Upper lobe of left lung (tissue), 4 donors: ENCODE data around the gene PSMA6.
A peak's percentile ranks its signal among the peaks of the same experiment; 100 is the strongest.

Source experiments
- CTCF ChIP-seq, 6 experiments: fragments of 450-650 bp in 4 of 6; fragments of 200-600 bp in 2 of 6; sonication (generic) in 2 of 6; IDR thresholded peaks; one replicate each; pipeline ENCODE4 v1.5.1; 2016 to 2019; ENCODE audit warnings: antibody characterized with exemption in 6 of 6
- EP300 ChIP-seq, 4 donors: sonication (generic); formaldehyde crosslinking; IDR thresholded peaks; one replicate each; pipeline ENCODE4 v1.5.1; 2017; ENCODE audit warnings: antibody characterized with exemption in 4 of 4, control low read depth in 2 of 4
- POLR2A ChIP-seq, 4 donors: fragments of 450-650 bp; IDR thresholded peaks; one replicate each; pipeline ENCODE4 v1.5.1; 2016 to 2017; ENCODE audit warnings: antibody characterized with exemption in 4 of 4, mild to moderate bottlenecking in 2 of 4
- POLR2AphosphoS5 ChIP-seq, 2 donors: sonication (generic); formaldehyde crosslinking; IDR thresholded peaks; one replicate each; pipeline ENCODE4 v1.5.1; 2017; ENCODE audit warnings: antibody characterized with exemption in 2 of 2

- no peak for TF ChIP-seq CTCF (IDR thresholded peaks at IDR 0.05)
- TF ChIP-seq POLR2AphosphoS5 (IDR thresholded peaks at IDR 0.05), result no peak
- no peak for TF ChIP-seq EP300 (IDR thresholded peaks at IDR 0.05)
- peak in 1 of 4 donors; percentile 19 for TF ChIP-seq POLR2A (IDR thresholded peaks at IDR 0.05)
Observed at GRCh38 chr14:35286707-35287106, 5.5 kb upstream of the PSMA6 start.
